Common myeloid progenitor, CD34-positive (primary cell): Measurements from ENCODE around the gene LECT2.
A peak's percentile ranks its signal among the peaks of the same experiment; 100 is the strongest.

Source experiments
- CTCF ChIA-PET: fragments of 350-600 bp; sonication (Branson Sonifier 250); formaldehyde crosslinking; loops from one replicate; lab custom pipeline; 2021; ENCODE audit warnings: antibody characterized with exemption; lab: Charles Lee
- POLR2A ChIA-PET: fragments of 350-600 bp; sonication (Branson Sonifier 250); formaldehyde crosslinking; loops from one replicate; lab custom pipeline; 2021; ENCODE audit warnings: antibody characterized with exemption; lab: Charles Lee
- DNase-seq, 3 donors: peaks; one replicate each; pipeline versions ENCODE4 v3.0.0 to v3.0.0-alpha.2; 2013
- H3K27ac ChIP-seq, 2 experiments: 1 replicate in 1 of 2; 2 replicates in 1 of 2; pipeline ENCODE4 v1.7.0; 2013; ENCODE audit warnings: inconsistent platforms in 2 of 2, low read length in 2 of 2, mild to moderate bottlenecking in 2 of 2, low read depth in 1 of 2, moderate library complexity in 1 of 2; ENCODE audit not compliant: severe bottlenecking in 2 of 2, insufficient read depth in 1 of 2, poor library complexity in 1 of 2
- H3K27me3 ChIP-seq, 5 experiments: replicated peaks in 2 of 5; 1 replicate in 3 of 5; 2 replicates in 2 of 5; pipeline versions ENCODE4 v1.6.1 to v1.7.0; 2013; ENCODE audit warnings: low read length in 4 of 5, mild to moderate bottlenecking in 2 of 5, moderate library complexity in 2 of 5, inconsistent platforms in 1 of 5; ENCODE audit not compliant: insufficient read depth in 5 of 5, control insufficient read depth in 4 of 5
- H3K36me3 ChIP-seq, 4 experiments: 1 replicate in 2 of 4; 2 replicates in 2 of 4; pipeline versions ENCODE4 v1.6.1 to v1.7.0; 2013; ENCODE audit warnings: low read length in 3 of 4, control low read depth in 1 of 4, mild to moderate bottlenecking in 1 of 4; ENCODE audit not compliant: control insufficient read depth in 4 of 4, insufficient read depth in 4 of 4
- H3K4me1 ChIP-seq, 4 experiments: 1 replicate in 3 of 4; 2 replicates in 1 of 4; pipeline versions ENCODE4 v1.6.1 to v1.7.1; 2013; ENCODE audit warnings: low read length in 3 of 4, mild to moderate bottlenecking in 3 of 4, control low read depth in 1 of 4, inconsistent platforms in 1 of 4, moderate library complexity in 1 of 4; ENCODE audit not compliant: control insufficient read depth in 4 of 4, insufficient read depth in 4 of 4; ENCODE audit errors: control extremely low read depth in 1 of 4
- H3K4me3 ChIP-seq, 7 experiments: 1 replicate in 4 of 7; 2 replicates in 3 of 7; pipeline versions ENCODE4 v1.5.1 to v1.7.0; 2013; ENCODE audit warnings: mild to moderate bottlenecking in 7 of 7, low read length in 6 of 7, moderate library complexity in 6 of 7, inconsistent platforms in 2 of 7, low read depth in 2 of 7, control low read depth in 1 of 7; ENCODE audit not compliant: insufficient read depth in 4 of 7, control insufficient read depth in 1 of 7; ENCODE audit errors: extremely low read depth in 1 of 7
- H3K9me3 ChIP-seq, 5 experiments: 1 replicate in 4 of 5; 2 replicates in 1 of 5; pipeline versions ENCODE4 v1.6.1 to v1.7.1; 2013; ENCODE audit warnings: low read length in 4 of 5, mild to moderate bottlenecking in 2 of 5, inconsistent platforms in 1 of 5, low read depth in 1 of 5, moderate library complexity in 1 of 5; ENCODE audit not compliant: control insufficient read depth in 4 of 5, insufficient read depth in 2 of 5; ENCODE audit errors: control extremely low read depth in 1 of 5
- WGBS: methylation state at CpG from one replicate; pipeline ENCODE4 v1.1.5; 2013; ENCODE audit not compliant: insufficient coverage; 5-methylcytosine and 5-hydroxymethylcytosine counted together

LECT2 gene

GRCh38 chr5:135990528-135991255 lies 35.9 kb upstream of the LECT2 start:
- no peak overlapping the region for H3K4me3 ChIP-seq
- H3K9me3 ChIP-seq: peaks cover 0 to 4% (median 0%) of the 10 kb centered on the region in 5 experiments
- DNase-seq: peak in 2 of 3 donors; percentile 21 to 28
- H3K36me3 ChIP-seq: no peaks in the 10 kb centered on the region
- peaks cover 0 to 13% (median 0%) of the 10 kb centered on the region in 5 experiments for H3K27me3 ChIP-seq
- H3K27ac ChIP-seq: no peak overlapping the region
- peaks cover 0 to 4% (median 0%) of the 10 kb centered on the region in 4 experiments for H3K4me1 ChIP-seq
- WGBS: 80% methylated on average over 20 of the region's 21 CpGs
- ChIA-PET POLR2A (no interaction called here), CTCF (no interaction called here)

GRCh38 chr5:135989686-135990085 lies 34.9 kb upstream of the LECT2 start:
- peaks cover 0 to 4% (median 0%) of the 10 kb centered on the region in 4 experiments for H3K4me1 ChIP-seq
- H3K27ac ChIP-seq: no peak overlapping the region
- DNase-seq: no peak
- no peak overlapping the region for H3K4me3 ChIP-seq
- peaks cover 0 to 8% (median 0%) of the 10 kb centered on the region in 5 experiments for H3K27me3 ChIP-seq
- no peaks in the 10 kb centered on the region for H3K9me3 ChIP-seq
- CTCF ChIA-PET: interaction anchor here (1.2 kb wide), 1 partner anchor 102 kb away, joined by 3 read pairs; no protein-coding TSS in a partner anchor
- POLR2A ChIA-PET: no interaction called here
- H3K36me3 ChIP-seq: no peaks in the 10 kb centered on the region
- WGBS: 91% methylated on average over 5 of the region's 7 CpGs

GRCh38 chr5:135988546-135988945 lies 33.8 kb upstream of the LECT2 start:
- H3K27me3 ChIP-seq: peaks cover 0 to 7% (median 0%) of the 10 kb centered on the region in 5 experiments
- WGBS: no CpG with 5 or more reads among the region's 3 CpGs
- H3K36me3 ChIP-seq: no peaks in the 10 kb centered on the region
- no peak overlapping the region for H3K4me3 ChIP-seq
- ChIA-PET CTCF (interaction anchor here (1.2 to 1.8 kb wide), 3 partner anchors 11 to 100 kb away, joined by 3 read pairs; no protein-coding TSS in a partner anchor), POLR2A (no interaction called here)
- peaks cover 0 to 4% (median 0%) of the 10 kb centered on the region in 4 experiments for H3K4me1 ChIP-seq
- H3K9me3 ChIP-seq: no peaks in the 10 kb centered on the region
- H3K27ac ChIP-seq: no peak overlapping the region
- DNase-seq: no peak

- CTCF ChIA-PET: interaction anchor here (0.5 to 1.5 kb wide), 2 partner anchors 9 to 495 kb away, joined by 3 to 5 read pairs; no protein-coding TSS in a partner anchor
- no peak overlapping the region for H3K27ac ChIP-seq
- no peak for DNase-seq
- POLR2A ChIA-PET: interaction anchor here (0.6 kb wide), 1 partner anchor 26 kb away, joined by 3 read pairs; no protein-coding TSS in a partner anchor
- H3K36me3 ChIP-seq: no peaks in the 10 kb centered on the region
- H3K9me3 ChIP-seq: peaks cover 0 to under 1% (median 0%) of the 10 kb centered on the region in 5 experiments
- peaks cover 0 to 4% (median 0%) of the 10 kb centered on the region in 4 experiments for H3K4me1 ChIP-seq
- no peak overlapping the region for H3K4me3 ChIP-seq
- H3K27me3 ChIP-seq: peaks cover 0 to 7% (median 0%) of the 10 kb centered on the region in 5 experiments
- 100% methylated on average over 3 of the region's 3 CpGs for WGBS
These were observed 32.2 kb upstream of the LECT2 start for GRCh38 chr5:135986891-135987401.

- no peak overlapping the region for H3K4me3 ChIP-seq
- H3K27ac ChIP-seq: no peak overlapping the region
- 100% methylated on average over 1 of the region's 3 CpGs for WGBS
- CTCF ChIA-PET: interaction anchor here (1.5 kb wide), 1 partner anchor 9 kb away, joined by 5 read pairs; no protein-coding TSS in a partner anchor
- peaks cover 0 to 4% (median 0%) of the 10 kb centered on the region in 4 experiments for H3K4me1 ChIP-seq
- peaks cover 0 to 7% (median 0%) of the 10 kb centered on the region in 5 experiments for H3K27me3 ChIP-seq
- H3K36me3 ChIP-seq: no peaks in the 10 kb centered on the region
- DNase-seq: no peak
- peaks cover 0 to 3% (median 0%) of the 10 kb centered on the region in 5 experiments for H3K9me3 ChIP-seq
- POLR2A ChIA-PET: no interaction called here
These were observed 31.6 kb upstream of the LECT2 start for GRCh38 chr5:135986401-135986800.

GRCh38 chr5:135985951-135986350 lies 31.2 kb upstream of the LECT2 start:
- Histone ChIP-seq H3K27ac (no peak overlapping the region), H3K27me3 (peaks cover 0 to 5% (median 0%) of the 10 kb centered on the region in 5 experiments), H3K4me3 (no peak overlapping the region), H3K36me3 (no peaks in the 10 kb centered on the region), H3K4me1 (peaks cover 0 to 4% (median 0%) of the 10 kb centered on the region in 4 experiments), H3K9me3 (peaks cover 0 to 7% (median 0%) of the 10 kb centered on the region in 5 experiments)
- WGBS: no CpG with 5 or more reads among the region's 1 CpG
- ChIA-PET POLR2A (no interaction called here), CTCF (interaction anchor here (1.5 kb wide), 1 partner anchor 8 kb away, joined by 5 read pairs; no protein-coding TSS in a partner anchor)
- DNase-seq: peak in 1 of 3 donors; percentile 8
